PC-9 (cell line): ENCODE results near the gene FRG1. TPM values are rescaled to one million over a fixed set of nuclear protein-coding genes. Genes with fewer than 3 reads are reported as not detected.
"Not testable (repeated sequence)": the region's sequence is repeated elsewhere in the genome, so short reads cannot be mapped to it uniquely, and the experiment has no call there.

Source experiments
- BruUV-seq: library from RNA; stranded (reverse); fragments of 400-500 nt; replicated peaks from 2 replicates; lab custom pipeline; 2021; lab: Mats Ljungman, UMichigan
- CTCF ChIA-PET: fragments of 300-600 bp; sonication (Branson Sonifier 250); formaldehyde crosslinking; loops from one replicate; lab custom pipeline; 2022; ENCODE audit warnings: antibody characterized with exemption; lab: Charles Lee
- POLR2A ChIA-PET: fragments of 300-600 bp; sonication (Branson Sonifier 250); formaldehyde crosslinking; loops from one replicate; lab custom pipeline; 2022; ENCODE audit warnings: antibody characterized with exemption; ENCODE audit not compliant: unreplicated experiment; lab: Charles Lee
- DNase-seq, 2 experiments: peaks; one replicate each; pipeline versions ENCODE4 v3.0.0 to v3.0.0-alpha.2; 2015 to 2022; ENCODE audit warnings: mixed read lengths in 1 of 2
- H2AFZ ChIP-seq: fragments of 200-600 bp; sonication (generic); 2 replicates; pipeline ENCODE4 v1.8.1; 2017; ENCODE audit warnings: antibody characterized with exemption
- H3F3A ChIP-seq: fragments of 200-600 bp; sonication (generic); 2 replicates; pipeline ENCODE4 v1.8.1; 2017; ENCODE audit warnings: antibody characterized with exemption, mild to moderate bottlenecking, low read depth; ENCODE audit not compliant: insufficient read depth
- H3K27ac ChIP-seq: fragments of 200-600 bp; sonication (generic); 2 replicates; pipeline ENCODE4 v1.6.1; 2016; ENCODE audit warnings: mixed run types
- H3K27me3 ChIP-seq: fragments of 200-600 bp; sonication (generic); 2 replicates; pipeline ENCODE4 v1.6.1; 2016; ENCODE audit warnings: low read depth, mixed run types; ENCODE audit not compliant: insufficient read depth
- H3K36me3 ChIP-seq: fragments of 200-600 bp; sonication (generic); 2 replicates; pipeline ENCODE4 v1.6.1; 2016; ENCODE audit warnings: low read depth, mixed run types
- H3K4me1 ChIP-seq: fragments of 200-600 bp; sonication (generic); replicated peaks from 2 replicates; pipeline ENCODE4 v1.6.1; 2016; ENCODE audit warnings: mixed run types; ENCODE audit not compliant: insufficient read depth
- H3K4me2 ChIP-seq: fragments of 200-600 bp; sonication (generic); 2 replicates; pipeline ENCODE4 v1.6.1; 2017; ENCODE audit warnings: mixed run types
- H3K4me3 ChIP-seq: fragments of 200-600 bp; sonication (generic); 2 replicates; pipeline ENCODE4 v1.6.1; 2016; ENCODE audit warnings: mixed run types
- H3K79me2 ChIP-seq: fragments of 200-600 bp; sonication (generic); 2 replicates; pipeline ENCODE4 v1.6.1; 2017; ENCODE audit warnings: low read depth, mixed run types
- H3K9me2 ChIP-seq: fragments of 200-600 bp; sonication (generic); 2 replicates; pipeline ENCODE4 v1.8.1; 2017; ENCODE audit warnings: mild to moderate bottlenecking; ENCODE audit not compliant: insufficient read depth
- H3K9me3 ChIP-seq: fragments of 200-600 bp; sonication (generic); 2 replicates; pipeline ENCODE4 v1.8.1; 2016; ENCODE audit warnings: low read depth; ENCODE audit not compliant: insufficient read depth
- H4K20me1 ChIP-seq: fragments of 200-600 bp; sonication (generic); 2 replicates; pipeline ENCODE4 v1.8.1; 2017; ENCODE audit not compliant: insufficient read depth
- EZH2 ChIP-seq: fragments of 200-600 bp; sonication (generic); IDR thresholded peaks from 2 replicates; pipeline ENCODE4 v1.8.0; 2017; ENCODE audit warnings: antibody characterized with exemption, low read depth
- intact Hi-C: fragments of 100-400 bp; cut with micrococcal nuclease; formaldehyde crosslinking; loops from one replicate; pipeline ENCODE4 v1.10.0; 2022; ENCODE audit not compliant: unreplicated experiment
- total RNA-seq: library from RNA; stranded (reverse); gene quantifications from 2 replicates; pipeline ENCODE4 v1.2.3, GENCODE V29; 2021
- TF ChIP-seq, protein P1 (sequence below): fragments of 200-600 bp; sonication (generic); conservative IDR thresholded peaks from 2 replicates; pipeline ENCODE4 v1.6.1; 2017; ENCODE audit warnings: mixed run types, antibody characterized with exemption, mild to moderate bottlenecking, moderate library complexity

The FRG1 gene
- total RNA-seq, 1 experiment from 2014 or later, result 34.2 TPM

DNA sequence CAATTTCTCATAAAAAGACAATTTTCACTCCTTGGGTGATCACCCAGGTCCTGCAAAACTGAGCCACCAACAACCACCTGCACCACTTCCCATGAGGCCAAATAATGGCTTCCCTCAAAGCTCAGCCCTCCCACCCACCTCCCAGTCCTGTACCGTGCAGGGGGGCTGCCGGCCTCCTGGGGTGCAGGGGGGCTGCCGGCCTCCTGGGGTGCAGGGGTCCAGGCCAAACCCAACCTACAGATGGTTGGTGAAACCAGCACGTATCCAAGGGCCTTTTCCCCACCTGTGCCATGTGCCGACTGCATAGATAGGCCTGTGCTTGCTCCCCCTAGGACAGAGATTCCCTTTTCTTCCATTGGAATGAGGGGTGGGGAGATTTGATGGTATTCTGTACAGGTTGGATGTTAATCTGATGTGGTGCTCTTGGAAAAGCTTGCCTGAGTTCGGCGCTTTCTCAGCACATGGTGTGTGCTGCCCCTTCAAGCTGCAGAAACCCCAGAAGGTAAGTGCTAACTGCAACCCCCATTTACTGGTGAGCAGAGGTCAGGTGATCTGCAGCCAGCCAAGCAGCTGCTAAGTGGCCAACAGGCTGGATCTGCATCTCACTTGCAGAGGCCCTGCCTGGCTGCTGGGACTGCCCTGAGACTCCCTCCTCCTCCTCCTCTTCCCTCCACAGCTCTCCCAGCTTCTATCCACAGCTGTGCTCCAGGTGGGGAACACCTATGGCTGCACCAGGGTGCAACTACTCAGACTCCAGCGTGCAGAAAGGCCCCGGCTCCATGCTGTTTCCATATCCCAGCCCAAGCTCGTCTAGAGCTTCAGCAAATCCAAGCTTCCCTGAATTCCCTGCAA lies 38.8 kb downstream of the FRG1 start:
- Histone ChIP-seq H3K9me2 (no peaks in the 10 kb centered on the region), H3K27me3 (no peaks in the 10 kb centered on the region), H3K27ac (no peak overlapping the region), H4K20me1 (no peaks in the 10 kb centered on the region), H3K36me3 (no peaks in the 10 kb centered on the region), H3K4me1 (no peaks in the 10 kb centered on the region), H2AFZ (no peak overlapping the region), H3K9me3 (no peaks in the 10 kb centered on the region), H3K79me2 (no peaks in the 10 kb centered on the region), H3K4me3 (no peak overlapping the region), H3K4me2 (no peak overlapping the region), H3F3A (no peaks in the 10 kb centered on the region)
- TF ChIP-seq EZH2, result no peak
- TF ChIP-seq, protein P1, sequence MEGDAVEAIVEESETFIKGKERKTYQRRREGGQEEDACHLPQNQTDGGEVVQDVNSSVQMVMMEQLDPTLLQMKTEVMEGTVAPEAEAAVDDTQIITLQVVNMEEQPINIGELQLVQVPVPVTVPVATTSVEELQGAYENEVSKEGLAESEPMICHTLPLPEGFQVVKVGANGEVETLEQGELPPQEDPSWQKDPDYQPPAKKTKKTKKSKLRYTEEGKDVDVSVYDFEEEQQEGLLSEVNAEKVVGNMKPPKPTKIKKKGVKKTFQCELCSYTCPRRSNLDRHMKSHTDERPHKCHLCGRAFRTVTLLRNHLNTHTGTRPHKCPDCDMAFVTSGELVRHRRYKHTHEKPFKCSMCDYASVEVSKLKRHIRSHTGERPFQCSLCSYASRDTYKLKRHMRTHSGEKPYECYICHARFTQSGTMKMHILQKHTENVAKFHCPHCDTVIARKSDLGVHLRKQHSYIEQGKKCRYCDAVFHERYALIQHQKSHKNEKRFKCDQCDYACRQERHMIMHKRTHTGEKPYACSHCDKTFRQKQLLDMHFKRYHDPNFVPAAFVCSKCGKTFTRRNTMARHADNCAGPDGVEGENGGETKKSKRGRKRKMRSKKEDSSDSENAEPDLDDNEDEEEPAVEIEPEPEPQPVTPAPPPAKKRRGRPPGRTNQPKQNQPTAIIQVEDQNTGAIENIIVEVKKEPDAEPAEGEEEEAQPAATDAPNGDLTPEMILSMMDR, result no peak
- no TSS peak for BruUV-seq
- no peak for DNase-seq
- intact Hi-C loops, result no loop called here
- ChIA-PET CTCF (no interaction called here), POLR2A (no interaction called here)

- CTCF ChIA-PET, DNase-seq, H3K9me3 ChIP-seq, H3K36me3 ChIP-seq, H3K27ac ChIP-seq, H3K4me1 ChIP-seq, H3F3A ChIP-seq, H2AFZ ChIP-seq, BruUV-seq, H3K79me2 ChIP-seq, POLR2A ChIA-PET, H3K4me3 ChIP-seq, H3K27me3 ChIP-seq, intact Hi-C loops, H4K20me1 ChIP-seq, H3K9me2 ChIP-seq, H3K4me2 ChIP-seq: not testable (repeated sequence)
These were observed 39.6 kb downstream of the FRG1 start for GRCh38 chr4:189980292-189980691.

- TF ChIP-seq EZH2, result no peak
- TF ChIP-seq, protein P1, result no peak
- Histone ChIP-seq H3K27me3 (no peaks in the 10 kb centered on the region), H3F3A (no peaks in the 10 kb centered on the region), H3K36me3 (no peaks in the 10 kb centered on the region), H3K9me3 (no peaks in the 10 kb centered on the region), H3K79me2 (no peaks in the 10 kb centered on the region), H3K4me3 (no peak overlapping the region), H3K9me2 (no peaks in the 10 kb centered on the region), H2AFZ (no peak overlapping the region), H3K4me1 (no peaks in the 10 kb centered on the region), H4K20me1 (no peaks in the 10 kb centered on the region), H3K27ac (no peak overlapping the region), H3K4me2 (no peak overlapping the region)
- DNase-seq, result no peak
- POLR2A ChIA-PET, result no interaction called here
- CTCF ChIA-PET, result no interaction called here
- intact Hi-C loops, result no loop called here
- BruUV-seq, result no TSS peak
These were observed 41.3 kb downstream of the FRG1 start for GRCh38 chr4:189981970-189982369.

GRCh38 chr4:189983916-189984526 lies 43.3 kb downstream of the FRG1 start:
- POLR2A ChIA-PET, H3K9me2 ChIP-seq, H3K4me2 ChIP-seq, H3K4me1 ChIP-seq, H3K4me3 ChIP-seq, intact Hi-C loops, H3K79me2 ChIP-seq, DNase-seq, H3K27me3 ChIP-seq, H4K20me1 ChIP-seq, H3K36me3 ChIP-seq, H2AFZ ChIP-seq, H3F3A ChIP-seq, CTCF ChIA-PET, H3K27ac ChIP-seq, H3K9me3 ChIP-seq, BruUV-seq: not testable (repeated sequence)

DNA sequence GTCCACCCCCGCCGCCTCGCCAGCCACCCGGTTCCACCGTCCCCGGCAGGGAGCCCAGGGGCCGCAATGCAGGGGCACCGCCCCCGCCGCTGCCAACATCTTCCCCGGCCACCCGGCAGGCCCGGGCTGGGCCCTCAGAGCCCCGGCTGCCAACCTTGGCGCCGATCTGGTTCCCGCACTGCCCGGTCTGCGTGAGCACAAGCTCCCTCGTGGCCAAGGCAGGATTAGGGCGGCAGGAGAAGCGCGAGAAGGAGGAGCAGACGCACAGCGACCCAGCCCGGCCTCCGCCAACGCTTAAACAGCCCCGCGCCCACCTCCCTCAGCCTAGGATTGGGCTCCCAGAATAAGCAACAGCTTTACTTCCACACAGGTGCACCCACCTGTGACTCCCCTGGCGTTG lies 44.0 kb downstream of the FRG1 start:
- CTCF ChIA-PET, H2AFZ ChIP-seq, DNase-seq, H3K4me3 ChIP-seq, H3K27me3 ChIP-seq, H3K9me3 ChIP-seq, H3K4me1 ChIP-seq, intact Hi-C loops, H3K79me2 ChIP-seq, POLR2A ChIA-PET, BruUV-seq, H3K27ac ChIP-seq, H3K36me3 ChIP-seq, H3K4me2 ChIP-seq, H3F3A ChIP-seq, H3K9me2 ChIP-seq, H4K20me1 ChIP-seq: not testable (repeated sequence)
